Cortex of kidney (tissue), 1 donor: ENCODE measurements around the gene NAALADL1.
"Not testable (repeated sequence)": the region's sequence is repeated elsewhere in the genome, so short reads cannot be mapped to it uniquely, and the experiment has no call there.

Experiments
- DNase-seq: peaks from one replicate; lab custom pipeline; 2025; lab: John Stamatoyannopoulos, UW

The NAALADL1 gene

GRCh38 chr11:65013888-65014725 is 44.2 kb downstream of the NAALADL1 start, which contains the start of gene ARL2:
Gene ARL2 (plus strand): TSS chr11:65014160. CDS start chr11:65014208, 48 bp downstream.
- no peak for DNase-seq

- DNase-seq: no peak
These were observed 45.0 kb downstream of the NAALADL1 start for GRCh38 chr11:65013130-65013887.

- DNase-seq: no peak
These were observed 49.5 kb downstream of the NAALADL1 start for GRCh38 chr11:65008873-65009272.

GRCh38 chr11:65008016-65008415 is 50.3 kb downstream of the NAALADL1 start:
- no peak for DNase-seq

GRCh38 chr11:65003968-65004367 is 54.4 kb downstream of the NAALADL1 start:
- not testable (repeated sequence) for DNase-seq

GRCh38 chr11:65003282-65003681 is 55.1 kb downstream of the NAALADL1 start:
- DNase-seq: no peak

- no peak for DNase-seq
These were observed 55.6 kb downstream of the NAALADL1 start for GRCh38 chr11:65002706-65003105.

- DNase-seq: no peak
These were observed 58.9 kb downstream of the NAALADL1 start for GRCh38 chr11:64999478-64999877.

GRCh38 chr11:64998690-64999431 is 59.5 kb downstream of the NAALADL1 start:
- no peak for DNase-seq

- DNase-seq: no peak
These were observed 60.2 kb downstream of the NAALADL1 start for GRCh38 chr11:64998141-64998540.

- DNase-seq: no peak
These were observed 61.5 kb downstream of the NAALADL1 start, which contains the start of gene BATF2 for GRCh38 chr11:64996710-64997380. Gene BATF2 (minus strand): TSS chr11:64996971. CDS start chr11:64996914, 57 bp downstream.

- DNase-seq: no peak
These were observed 62.0 kb downstream of the NAALADL1 start for GRCh38 chr11:64996327-64996709.
